GM21528 (cell line): ENCODE results near the gene MTOR.
"Not testable (repeated sequence)": the region's sequence is repeated elsewhere in the genome, so short reads cannot be mapped to it uniquely, and the experiment has no call there.

Source experiments
- ATAC-seq: cut with Tn5 transposase; IDR thresholded peaks from one replicate; pipeline ENCODE4 v1.9.1; 2021; ENCODE audit warnings: mild to moderate bottlenecking, moderate library complexity; ENCODE audit not compliant: unreplicated experiment, low FRiP score

MTOR gene

GRCh38 chr1:11281518-11282331, 19.4 kb upstream of the MTOR start:
- ATAC-seq: no peak

GRCh38 chr1:11280719-11281376, 18.5 kb upstream of the MTOR start:
- ATAC-seq: no peak

GRCh38 chr1:11279630-11280029, 17.3 kb upstream of the MTOR start:
- ATAC-seq: no peak

GRCh38 chr1:11279152-11279551, 16.8 kb upstream of the MTOR start:
- no peak for ATAC-seq

GRCh38 chr1:11273595-11274234, 11.4 kb upstream of the MTOR start:
- ATAC-seq: no peak

GRCh38 chr1:11272832-11273594, 10.7 kb upstream of the MTOR start, which contains the start of gene UBIAD1:
Gene UBIAD1, plus strand, starts transcription at chr1:11273198. Its CDS starts 334 bp downstream, at chr1:11273532.
- ATAC-seq: peak; percentile 84

- no peak for ATAC-seq
These were observed 10.1 kb upstream of the MTOR start for GRCh38 chr1:11272544-11272831.

GRCh38 chr1:11267350-11268337, 5.3 kb upstream of the MTOR start:
- ATAC-seq: not testable (repeated sequence)

GRCh38 chr1:11266268-11267074, 4.1 kb upstream of the MTOR start:
- no peak for ATAC-seq

- ATAC-seq: no peak
These were observed 6.1 kb downstream of the MTOR start for GRCh38 chr1:11256299-11256698.

GRCh38 chr1:11253226-11253625, 9.1 kb downstream of the MTOR start:
- no peak for ATAC-seq

GRCh38 chr1:11252538-11252937, 9.8 kb downstream of the MTOR start:
- ATAC-seq: no peak

- ATAC-seq: no peak
These were observed 14.2 kb downstream of the MTOR start for GRCh38 chr1:11248169-11248568.

- ATAC-seq: no peak
These were observed 16.2 kb downstream of the MTOR start for GRCh38 chr1:11245904-11246719.

GRCh38 chr1:11245248-11245647, 17.1 kb downstream of the MTOR start:
- ATAC-seq: no peak

- ATAC-seq: no peak
These were observed 24.0 kb downstream of the MTOR start for GRCh38 chr1:11238311-11238710.

- no peak for ATAC-seq
These were observed 25.0 kb downstream of the MTOR start for GRCh38 chr1:11237356-11237755.

GRCh38 chr1:11233208-11233607, 29.1 kb downstream of the MTOR start:
- ATAC-seq: no peak
